IMR-90 (cell line): ENCODE measurements around the gene PIPOX. TPM values are rescaled to one million over a fixed set of nuclear protein-coding genes. Genes with fewer than 3 reads are reported as not detected.

ENCODE experiments used
- ATAC-seq: fragments of 200-7000 bp; cut with Tn5 transposase; 2 replicates; pipeline ENCODE4 v1.9.1; 2020; ENCODE audit warnings: low read depth, mild to moderate bottlenecking, moderate library complexity
- BruUV-seq: library from RNA; stranded (reverse); fragments of 400-500 nt; replicated peaks from 2 replicates; lab custom pipeline; 2021; lab: Mats Ljungman, UMichigan
- CTCF ChIA-PET: fragments of 300-600 bp; formaldehyde crosslinking; extraction: SDS; loops from one replicate; lab custom pipeline; 2021; ENCODE audit warnings: antibody characterized with exemption; lab: Yijun Ruan, JAX
- POLR2A ChIA-PET: fragments of 300-600 bp; sonication (Branson Sonifier 250); formaldehyde crosslinking; loops from one replicate; lab custom pipeline; 2022; ENCODE audit warnings: antibody characterized with exemption; ENCODE audit not compliant: unreplicated experiment; lab: Charles Lee
- DNase-seq: peaks from one replicate; pipeline ENCODE4 v3.0.0; 2013
- H2AFZ ChIP-seq: replicated peaks from 2 replicates; pipeline ENCODE3; 2013; ENCODE audit warnings: low read length, mild to moderate bottlenecking; ENCODE audit not compliant: poor library complexity
- H2AK5ac ChIP-seq: 2 replicates; pipeline ENCODE4 v1.6.1; 2013; ENCODE audit warnings: low read depth, low read length, inconsistent platforms
- H2AK9ac ChIP-seq: replicated peaks from 2 replicates; pipeline ENCODE3; 2013; ENCODE audit warnings: mild to moderate bottlenecking, low read depth, low read length, moderate library complexity; ENCODE audit not compliant: poor library complexity
- H2BK120ac ChIP-seq: 2 replicates; pipeline ENCODE4 v1.6.1; 2013; ENCODE audit warnings: low read depth, low read length, inconsistent platforms
- H2BK15ac ChIP-seq: 3 replicates; pipeline ENCODE4 v1.6.1; 2013; ENCODE audit warnings: low read depth, low read length, inconsistent platforms
- H2BK20ac ChIP-seq: 2 replicates; pipeline ENCODE4 v1.6.1; 2013; ENCODE audit warnings: low read depth, mild to moderate bottlenecking, inconsistent platforms, low read length, moderate library complexity
- H2BK5ac ChIP-seq: 2 replicates; pipeline ENCODE4 v1.6.1; 2013; ENCODE audit warnings: mild to moderate bottlenecking, low read depth, low read length, inconsistent platforms; ENCODE audit not compliant: poor library complexity, severe bottlenecking
- H3K14ac ChIP-seq: replicated peaks from 2 replicates; pipeline ENCODE4 v1.6.1; 2013; ENCODE audit warnings: low read depth, low read length, inconsistent platforms
- H3K18ac ChIP-seq: 2 replicates; pipeline ENCODE4 v1.6.1; 2013; ENCODE audit warnings: low read depth, low read length, control low read depth
- H3K23ac ChIP-seq: 2 replicates; pipeline ENCODE4 v1.6.1; 2013; ENCODE audit warnings: low read depth, low read length, inconsistent platforms
- H3K27ac ChIP-seq: 2 replicates; pipeline ENCODE4 v1.5.1; 2013; ENCODE audit warnings: mild to moderate bottlenecking, control low read depth, low read length; ENCODE audit not compliant: insufficient read depth
- H3K27me3 ChIP-seq: 2 replicates; pipeline ENCODE4 v1.6.1; 2013; ENCODE audit warnings: low read length; ENCODE audit not compliant: control insufficient read depth, insufficient read depth
- H3K36me3 ChIP-seq: 2 replicates; pipeline ENCODE4 v1.6.1; 2013; ENCODE audit warnings: low read length, mixed read lengths; ENCODE audit not compliant: control insufficient read depth, insufficient read depth
- H3K4ac ChIP-seq: 2 replicates; pipeline ENCODE4 v1.6.1; 2013; ENCODE audit warnings: low read depth, low read length, inconsistent platforms
- H3K4me1 ChIP-seq: 2 replicates; pipeline ENCODE4 v1.6.1; 2013; ENCODE audit warnings: low read length, mixed read lengths; ENCODE audit not compliant: control insufficient read depth, insufficient read depth
- H3K4me2 ChIP-seq: 2 replicates; pipeline ENCODE4 v1.6.1; 2013; ENCODE audit warnings: low read depth, mild to moderate bottlenecking, control low read depth, low read length, moderate library complexity
- H3K4me3 ChIP-seq: 2 replicates; pipeline ENCODE4 v1.5.1; 2013; ENCODE audit warnings: low read depth, mild to moderate bottlenecking, control low read depth, low read length, moderate library complexity; ENCODE audit not compliant: insufficient read depth
- H3K56ac ChIP-seq: 2 replicates; pipeline ENCODE4 v1.6.1; 2013; ENCODE audit warnings: low read length, inconsistent platforms; ENCODE audit not compliant: insufficient read depth; ENCODE audit errors: extremely low read depth
- H3K79me1 ChIP-seq, 2 experiments: 2 replicates each; pipeline ENCODE4 v1.6.1; 2013; ENCODE audit warnings: low read length in 2 of 2, inconsistent platforms in 1 of 2, low read depth in 1 of 2
- H3K9ac ChIP-seq: 2 replicates; pipeline ENCODE4 v1.6.1; 2013; ENCODE audit warnings: low read depth, low read length, control low read depth
- H3K9me1 ChIP-seq: 2 replicates; pipeline ENCODE4 v1.6.1; 2013; ENCODE audit warnings: low read length, inconsistent platforms; ENCODE audit not compliant: insufficient read depth
- H3K9me3 ChIP-seq: 2 replicates; pipeline ENCODE4 v1.6.1; 2013; ENCODE audit warnings: low read length; ENCODE audit not compliant: control insufficient read depth, insufficient read depth
- H4K20me1 ChIP-seq: 2 replicates; pipeline ENCODE4 v1.6.1; 2013; ENCODE audit warnings: low read length, inconsistent platforms; ENCODE audit not compliant: insufficient read depth
- H4K5ac ChIP-seq: 2 replicates; pipeline ENCODE4 v1.6.1; 2013; ENCODE audit warnings: mild to moderate bottlenecking, low read depth, low read length, control low read depth
- H4K8ac ChIP-seq, 2 experiments: 2 replicates each; pipeline ENCODE4 v1.6.1; 2013; ENCODE audit warnings: low read depth in 2 of 2, low read length in 2 of 2, control low read depth in 1 of 2, inconsistent platforms in 1 of 2
- H4K91ac ChIP-seq: 2 replicates; pipeline ENCODE4 v1.6.1; 2013; ENCODE audit warnings: low read depth, low read length, inconsistent platforms; ENCODE audit not compliant: insufficient read depth
- BHLHE40 ChIP-seq: fragments of 150-350 bp; IDR thresholded peaks from 2 replicates; pipeline ENCODE4 v1.6.1; 2016; ENCODE audit warnings: mild to moderate bottlenecking, low read depth, low read length
- CEBPB ChIP-seq: IDR thresholded peaks from 2 replicates; pipeline ENCODE4 v1.6.1; 2012; ENCODE audit warnings: low read depth, low read length, improper control_type of control experiment
- CHD1 ChIP-seq: IDR thresholded peaks from 2 replicates; pipeline ENCODE4 v1.6.1; 2012; ENCODE audit warnings: low read depth, low read length, improper control_type of control experiment
- FOS ChIP-seq: fragments of 150-350 bp; IDR thresholded peaks from 2 replicates; pipeline ENCODE4 v1.6.1; 2016; ENCODE audit warnings: low read depth, low read length
- NFE2L2 ChIP-seq: fragments of 150-350 bp; IDR thresholded peaks from 2 replicates; pipeline ENCODE4 v1.6.1; 2016; ENCODE audit warnings: low read depth, mild to moderate bottlenecking, low read length
- RCOR1 ChIP-seq: IDR thresholded peaks from 2 replicates; pipeline ENCODE4 v1.6.1; 2012; ENCODE audit warnings: mild to moderate bottlenecking, low read length, improper control_type of control experiment; ENCODE audit not compliant: insufficient replicate concordance
- RFX5 ChIP-seq: IDR thresholded peaks from 2 replicates; pipeline ENCODE4 v1.8.0; 2012; ENCODE audit warnings: low read depth, mild to moderate bottlenecking, low read length, moderate library complexity
- WGBS, 2 experiments: methylation state at CpG; one replicate each; pipeline versions ENCODE4 v1.1.5 to v1.1.7; 2013; ENCODE audit warnings: missing lambda C conversion rate in 2 of 2; ENCODE audit not compliant: insufficient read length in 1 of 2; ENCODE audit errors: extremely low coverage in 2 of 2; 5-methylcytosine and 5-hydroxymethylcytosine counted together
- dilution Hi-C: fragments of 300-500 bp; cut with HindIII; formaldehyde crosslinking; loops from one replicate; pipeline ENCODE4 v1.14.3; 2018; ENCODE audit warnings: low sequenced_read_pairs; ENCODE audit not compliant: unreplicated experiment
- in situ Hi-C: fragments of 300-500 bp; cut with MboI; formaldehyde crosslinking; loops from 3 replicates; pipeline ENCODE4 v1.14.3; 2019; ENCODE audit warnings: low sequenced_read_pairs, inconsistent platforms, mixed read lengths
- intact Hi-C: fragments of 100-400 bp; cut with micrococcal nuclease; formaldehyde crosslinking; loops from 2 replicates; pipeline ENCODE4 v1.10.0; 2022
- polyA plus RNA-seq, 3 experiments: library from polyadenylated mRNA; depleted of rRNA; stranded (reverse); fragments of >200 nt; gene quantifications; 2 replicates each; pipeline ENCODE4 v1.2.3, GENCODE V29; 2012; ENCODE audit warnings: low replicate concordance in 1 of 3
- total RNA-seq: library from RNA; depleted of rRNA; stranded (reverse); fragments of >200 nt; gene quantifications from 2 replicates; pipeline ENCODE4 v1.2.3, GENCODE V29; 2012
- TF ChIP-seq, protein P1 (sequence below): conservative IDR thresholded peaks from 2 replicates; pipeline ENCODE4 v1.5.1; 2012; ENCODE audit warnings: mild to moderate bottlenecking, low read depth, low read length, improper control_type of control experiment
- TF ChIP-seq, protein P2 (sequence below): fragments of 150-350 bp; IDR thresholded peaks from 2 replicates; pipeline ENCODE4 v1.6.1; 2016; ENCODE audit warnings: low read depth, mild to moderate bottlenecking, low read length, moderate library complexity, borderline replicate concordance

Gene PIPOX
- total and polyA plus RNA-seq, 2 of the 4 experiments (the other 2 are of a cell fraction): 0.43 to 1.3 TPM

DNA sequence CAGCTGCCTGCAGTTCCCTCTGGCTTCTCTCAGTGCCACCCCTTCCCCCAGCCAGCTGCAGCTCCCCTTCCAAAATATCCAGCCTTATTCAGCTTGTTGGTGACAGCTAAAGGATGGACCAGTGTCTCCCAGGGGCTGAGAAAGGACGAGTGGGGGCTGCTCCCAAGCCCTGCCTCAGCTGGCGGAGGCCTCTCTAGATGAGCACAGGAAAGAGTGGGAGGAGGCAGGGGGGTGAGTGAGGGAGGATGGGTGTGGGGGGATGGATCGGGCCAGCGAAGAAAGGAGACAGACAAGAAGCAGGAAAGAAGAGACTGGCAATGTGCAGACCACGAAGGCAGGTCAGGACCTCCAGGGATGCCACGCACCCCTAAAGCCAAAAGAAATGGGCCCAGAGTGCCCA, 17.5 kb downstream of the PIPOX start:
- no peak overlapping the region for H4K8ac ChIP-seq
- no peak overlapping the region for H3K56ac ChIP-seq
- H3K23ac ChIP-seq: no peak overlapping the region
- TF ChIP-seq RFX5 (no peak), NFE2L2 (no peak), CHD1 (no peak), RCOR1 (no peak), BHLHE40 (no peak), CEBPB (no peak), FOS (no peak)
- TF ChIP-seq, protein P1, sequence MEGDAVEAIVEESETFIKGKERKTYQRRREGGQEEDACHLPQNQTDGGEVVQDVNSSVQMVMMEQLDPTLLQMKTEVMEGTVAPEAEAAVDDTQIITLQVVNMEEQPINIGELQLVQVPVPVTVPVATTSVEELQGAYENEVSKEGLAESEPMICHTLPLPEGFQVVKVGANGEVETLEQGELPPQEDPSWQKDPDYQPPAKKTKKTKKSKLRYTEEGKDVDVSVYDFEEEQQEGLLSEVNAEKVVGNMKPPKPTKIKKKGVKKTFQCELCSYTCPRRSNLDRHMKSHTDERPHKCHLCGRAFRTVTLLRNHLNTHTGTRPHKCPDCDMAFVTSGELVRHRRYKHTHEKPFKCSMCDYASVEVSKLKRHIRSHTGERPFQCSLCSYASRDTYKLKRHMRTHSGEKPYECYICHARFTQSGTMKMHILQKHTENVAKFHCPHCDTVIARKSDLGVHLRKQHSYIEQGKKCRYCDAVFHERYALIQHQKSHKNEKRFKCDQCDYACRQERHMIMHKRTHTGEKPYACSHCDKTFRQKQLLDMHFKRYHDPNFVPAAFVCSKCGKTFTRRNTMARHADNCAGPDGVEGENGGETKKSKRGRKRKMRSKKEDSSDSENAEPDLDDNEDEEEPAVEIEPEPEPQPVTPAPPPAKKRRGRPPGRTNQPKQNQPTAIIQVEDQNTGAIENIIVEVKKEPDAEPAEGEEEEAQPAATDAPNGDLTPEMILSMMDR: no peak
- TF ChIP-seq, protein P2, sequence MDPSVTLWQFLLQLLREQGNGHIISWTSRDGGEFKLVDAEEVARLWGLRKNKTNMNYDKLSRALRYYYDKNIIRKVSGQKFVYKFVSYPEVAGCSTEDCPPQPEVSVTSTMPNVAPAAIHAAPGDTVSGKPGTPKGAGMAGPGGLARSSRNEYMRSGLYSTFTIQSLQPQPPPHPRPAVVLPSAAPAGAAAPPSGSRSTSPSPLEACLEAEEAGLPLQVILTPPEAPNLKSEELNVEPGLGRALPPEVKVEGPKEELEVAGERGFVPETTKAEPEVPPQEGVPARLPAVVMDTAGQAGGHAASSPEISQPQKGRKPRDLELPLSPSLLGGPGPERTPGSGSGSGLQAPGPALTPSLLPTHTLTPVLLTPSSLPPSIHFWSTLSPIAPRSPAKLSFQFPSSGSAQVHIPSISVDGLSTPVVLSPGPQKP: no peak
- 20% methylated on average over 1 of the region's 6 CpGs; no CpG with 5 or more reads in 1 of the 2 experiments for WGBS, 2 experiments
- H3K36me3 ChIP-seq: no peaks in the 10 kb centered on the region
- H3K9me3 ChIP-seq: 0 out of 2 replicates have a peak, but pooled peaks cover 2% of the 10 kb centered on the region
- no peak overlapping the region for H3K9ac ChIP-seq
- H2AK9ac ChIP-seq: no peak overlapping the region
- no peak overlapping the region for H3K4ac ChIP-seq
- no peak overlapping the region for H3K14ac ChIP-seq
- peaks cover 40% of the 10 kb centered on the region for H3K27me3 ChIP-seq
- H2BK120ac ChIP-seq: no peak overlapping the region
- no peak overlapping the region for H3K4me3 ChIP-seq
- ATAC-seq (no peak), DNase-seq (no peak)
- H3K18ac ChIP-seq: no peak overlapping the region
- H2BK5ac ChIP-seq: no peak overlapping the region
- no peaks in the 10 kb centered on the region for H3K79me1 ChIP-seq
- H2BK15ac ChIP-seq: no peak overlapping the region
- no TSS peak for BruUV-seq
- H3K27ac ChIP-seq: no peak overlapping the region
- no peak overlapping the region for H4K91ac ChIP-seq
- no peak overlapping the region for H3K4me2 ChIP-seq
- ChIA-PET CTCF (no interaction called here), POLR2A (no interaction called here)
- in situ Hi-C loops: no loop called here
- no peaks in the 10 kb centered on the region for H3K4me1 ChIP-seq
- H2BK20ac ChIP-seq: no peak overlapping the region
- intact Hi-C loops: no loop called here
- H3K9me1 ChIP-seq: no peaks in the 10 kb centered on the region
- dilution Hi-C loops: no loop called here
- peak overlapping the region; percentile 1 for H2AFZ ChIP-seq
- no peak overlapping the region for H2AK5ac ChIP-seq
- H4K20me1 ChIP-seq: no peaks in the 10 kb centered on the region
- no peak overlapping the region for H4K5ac ChIP-seq
